ENCODE measurements around the gene HLA-DPB1. TPM values are rescaled to one million over a fixed set of nuclear protein-coding genes. Genes with fewer than 3 reads are reported as not detected.

HLA-DPB1 gene
- total RNA-seq, 4 donors from 2014 or later, result 48.1 to 84.0 (median 63.3) TPM

DNA sequence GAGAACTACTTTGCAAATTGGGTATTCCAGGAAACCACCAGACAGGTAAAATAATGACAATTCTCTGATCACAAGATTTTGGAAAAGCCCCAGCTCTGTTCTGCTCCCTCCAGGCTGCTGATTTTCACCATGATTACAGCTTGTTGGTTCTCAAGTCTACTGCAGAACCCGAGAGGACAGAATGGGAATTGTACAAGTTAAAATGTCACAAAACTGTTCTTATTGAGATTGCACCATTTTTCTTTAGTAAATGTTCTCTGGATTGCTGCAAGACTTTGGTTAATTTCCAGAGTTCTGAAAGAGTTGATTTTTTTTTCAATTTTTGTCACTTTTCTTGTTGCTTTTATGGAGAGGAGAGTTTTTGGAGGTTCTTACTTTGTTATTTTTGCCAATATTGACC is 39.3 kb upstream of the HLA-DPB1 start:
- no peak overlapping the region for H3K4me3 ChIP-seq (ENCODE audit: low read depth, poor library complexity, severe bottlenecking)
- TF ChIP-seq, protein P1, sequence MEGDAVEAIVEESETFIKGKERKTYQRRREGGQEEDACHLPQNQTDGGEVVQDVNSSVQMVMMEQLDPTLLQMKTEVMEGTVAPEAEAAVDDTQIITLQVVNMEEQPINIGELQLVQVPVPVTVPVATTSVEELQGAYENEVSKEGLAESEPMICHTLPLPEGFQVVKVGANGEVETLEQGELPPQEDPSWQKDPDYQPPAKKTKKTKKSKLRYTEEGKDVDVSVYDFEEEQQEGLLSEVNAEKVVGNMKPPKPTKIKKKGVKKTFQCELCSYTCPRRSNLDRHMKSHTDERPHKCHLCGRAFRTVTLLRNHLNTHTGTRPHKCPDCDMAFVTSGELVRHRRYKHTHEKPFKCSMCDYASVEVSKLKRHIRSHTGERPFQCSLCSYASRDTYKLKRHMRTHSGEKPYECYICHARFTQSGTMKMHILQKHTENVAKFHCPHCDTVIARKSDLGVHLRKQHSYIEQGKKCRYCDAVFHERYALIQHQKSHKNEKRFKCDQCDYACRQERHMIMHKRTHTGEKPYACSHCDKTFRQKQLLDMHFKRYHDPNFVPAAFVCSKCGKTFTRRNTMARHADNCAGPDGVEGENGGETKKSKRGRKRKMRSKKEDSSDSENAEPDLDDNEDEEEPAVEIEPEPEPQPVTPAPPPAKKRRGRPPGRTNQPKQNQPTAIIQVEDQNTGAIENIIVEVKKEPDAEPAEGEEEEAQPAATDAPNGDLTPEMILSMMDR (IDR thresholded peaks at IDR 0.05), result no peak
- no peak for TF ChIP-seq POLR2A (IDR thresholded peaks at IDR 0.05)
- 33 to 41% methylated on average over 1 of the region's 1 CpG for WGBS, 2 donors
- intact Hi-C loops (cut with DNase I; ENCODE audit: low total_unique reads), result no loop called here
- no peak for DNase-seq (ENCODE audit: low spot score in 2 of 2)

DNA sequence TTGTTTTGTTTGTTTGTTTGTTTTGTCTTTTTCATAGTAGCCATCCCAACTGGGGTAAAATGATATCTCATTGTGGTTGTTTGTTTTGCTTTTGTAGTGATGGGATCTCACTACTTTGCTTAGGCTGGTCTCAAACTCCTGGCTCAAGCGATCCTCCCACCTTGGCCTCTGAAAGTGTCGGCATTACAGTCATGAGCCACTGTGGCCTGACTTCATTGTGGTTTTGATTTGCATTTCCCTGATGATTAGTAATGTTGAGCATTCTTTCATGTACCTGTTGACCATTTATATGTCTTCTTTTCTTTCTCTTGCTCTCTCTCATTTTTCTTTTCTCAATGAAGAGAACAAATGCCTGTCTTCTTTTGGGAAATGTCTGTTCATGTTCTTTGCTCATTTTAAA is 35.6 kb upstream of the HLA-DPB1 start:
- WGBS, 2 donors, result 93 to 98% methylated on average over 2 of the region's 2 CpGs
- DNase-seq (ENCODE audit: low spot score in 2 of 2), result no peak
- H3K4me3 ChIP-seq (ENCODE audit: low read depth, poor library complexity, severe bottlenecking), result no peak overlapping the region

DNA sequence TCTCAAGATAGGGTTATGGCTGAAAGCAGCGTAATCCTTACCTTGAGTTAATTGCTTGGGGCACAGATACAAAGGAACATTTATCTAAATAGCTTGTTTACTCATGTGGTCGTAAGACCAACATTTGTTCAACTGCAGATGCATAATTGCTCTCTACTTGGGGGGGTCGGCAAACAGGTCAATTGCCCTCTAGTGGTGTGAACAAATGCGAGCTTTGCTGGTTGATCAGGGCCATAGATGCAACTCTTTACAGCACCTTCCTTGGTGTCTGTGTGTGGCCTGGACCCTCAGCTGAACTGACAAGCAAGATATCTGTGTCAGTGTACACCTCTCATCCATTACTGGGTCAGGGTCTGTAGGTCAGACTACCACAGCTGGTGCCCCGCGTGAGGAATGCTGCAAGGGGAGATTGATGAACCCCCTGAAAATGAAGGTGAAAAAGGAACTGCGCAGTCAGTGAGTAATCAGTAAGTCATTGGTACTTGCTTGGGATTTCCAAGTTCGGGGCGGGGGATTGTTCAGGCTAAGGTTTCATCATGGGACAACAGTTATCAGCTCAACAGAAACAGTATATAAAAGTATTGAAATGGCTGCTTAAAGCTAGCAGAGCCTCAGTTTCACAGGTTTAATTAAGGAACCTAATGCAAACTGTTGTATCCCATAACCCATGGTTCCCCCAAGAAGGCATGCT is 26.3 kb upstream of the HLA-DPB1 start:
- intact Hi-C loops (cut with DNase I; ENCODE audit: low total_unique reads), result no loop called here
- WGBS, 2 donors, result 78 to 79% methylated on average over 9 of the region's 9 CpGs

More for the DNA sequence above, 35.6 kb upstream of the HLA-DPB1 start:
- TF ChIP-seq, protein P1 (IDR thresholded peaks at IDR 0.05), result no peak
- TF ChIP-seq POLR2A (IDR thresholded peaks at IDR 0.05), result no peak
- intact Hi-C loops (cut with DNase I; ENCODE audit: low total_unique reads), result no loop called here

DNA sequence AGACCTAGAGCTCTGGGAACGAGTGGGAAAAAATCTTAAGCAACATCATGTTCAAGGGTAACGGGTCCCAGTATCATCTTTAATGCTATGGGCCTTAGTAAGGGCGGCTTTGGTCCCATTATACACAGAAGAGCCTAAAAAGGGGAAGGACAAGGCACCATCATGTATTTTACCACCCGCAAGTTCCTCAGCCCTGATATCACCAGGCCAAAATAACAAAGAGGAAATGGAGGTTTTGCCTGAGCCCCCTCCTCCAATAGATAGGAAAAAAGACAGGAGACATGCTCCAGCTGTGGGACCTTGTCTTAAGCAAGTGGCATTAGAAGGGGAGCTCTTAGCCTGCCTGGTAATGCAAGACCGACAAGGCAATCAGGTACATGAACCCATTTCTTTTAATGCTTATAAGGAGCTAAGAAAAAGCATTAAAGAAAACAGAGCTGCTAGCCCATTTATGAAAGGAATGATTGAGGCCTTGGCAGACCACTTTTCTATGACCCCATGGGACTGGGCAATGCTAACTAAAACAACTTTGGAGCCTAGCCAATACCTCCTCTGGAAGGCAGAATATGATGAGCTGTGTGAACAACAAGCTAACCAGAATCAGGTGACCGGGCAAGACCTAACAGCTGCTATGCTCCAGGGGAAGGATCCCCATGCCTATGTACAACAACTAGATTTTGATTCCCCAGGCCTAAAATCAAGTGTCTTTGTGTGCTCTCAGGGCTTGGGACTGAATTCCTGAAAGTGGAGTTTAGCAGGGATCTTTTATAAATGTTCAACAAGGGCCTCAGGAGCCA is 25.6 kb upstream of the HLA-DPB1 start:
- TF ChIP-seq, protein P1 (IDR thresholded peaks at IDR 0.05), result no peak
- TF ChIP-seq POLR2A (IDR thresholded peaks at IDR 0.05), result no peak
- DNase-seq (ENCODE audit: low spot score in 2 of 2), result no peak
- intact Hi-C loops (cut with DNase I; ENCODE audit: low total_unique reads), result no loop called here
- H3K4me3 ChIP-seq (ENCODE audit: low read depth, poor library complexity, severe bottlenecking), result no peak overlapping the region
- 75 to 90% methylated on average over 5 to 6 of the region's 6 CpGs for WGBS, 2 donors

More for the DNA sequence above, 26.3 kb upstream of the HLA-DPB1 start:
- no peak overlapping the region for H3K4me3 ChIP-seq (ENCODE audit: low read depth, poor library complexity, severe bottlenecking)
- no peak for TF ChIP-seq POLR2A (IDR thresholded peaks at IDR 0.05)
- TF ChIP-seq, protein P1 (IDR thresholded peaks at IDR 0.05), result no peak
- DNase-seq (ENCODE audit: low spot score in 2 of 2), result no peak

DNA sequence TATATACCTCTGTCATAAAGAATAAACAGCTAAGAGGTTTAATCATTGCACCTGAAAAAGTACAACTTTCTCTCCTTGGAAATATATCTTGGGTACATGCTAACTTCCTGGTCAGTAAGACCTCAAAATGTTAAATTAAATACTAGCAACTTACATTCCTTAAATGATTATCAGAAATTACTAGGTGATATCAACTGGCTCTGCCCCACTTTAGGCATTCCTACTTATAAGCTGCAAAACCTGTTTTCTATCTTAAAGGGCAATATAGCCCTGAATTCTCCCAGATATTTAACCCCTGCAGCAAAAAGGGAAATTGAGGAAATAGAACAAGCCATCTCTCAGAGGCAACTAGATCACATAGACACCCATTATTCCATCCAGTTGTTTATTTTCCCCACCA is 23.2 kb upstream of the HLA-DPB1 start:
- intact Hi-C loops (cut with DNase I; ENCODE audit: low total_unique reads), result no loop called here
- H3K4me3 ChIP-seq (ENCODE audit: low read depth, poor library complexity, severe bottlenecking), result no peak overlapping the region
- no peak for TF ChIP-seq POLR2A (IDR thresholded peaks at IDR 0.05)
- TF ChIP-seq, protein P1 (IDR thresholded peaks at IDR 0.05), result no peak
- DNase-seq (ENCODE audit: low spot score in 2 of 2), result no peak
